Activated T-helper 17 cell treated with anti-CD3 and anti-CD28 coated beads, Interleukin-2, amount 50 U/mL, for 72 hours (primary cell): ENCODE results near the gene CDX4. TPM values are rescaled to one million over a fixed set of nuclear protein-coding genes. Genes with fewer than 3 reads are reported as not detected.

Experiments used
- total RNA-seq, 2 donors: library from RNA; stranded (reverse); gene quantifications; one replicate each; pipeline ENCODE4 v1.2.3, GENCODE V29; 2022

The CDX4 gene
- total RNA-seq, 2 donors from 2014 or later: not detected

Other genes starting within 250 kb of the CDX4 start
- gene NAP1L2, start 232.2 kb upstream of the CDX4 start, total RNA-seq: 1 to 10 TPM; 1.9 to 4.4 TPM
- 1 to 10 TPM; 4.2 to 8.3 TPM for gene CHIC1, start 116.1 kb downstream of the CDX4 start, total RNA-seq